ENCODE measurements around the gene EGLN1.
"Not testable (repeated sequence)": the region's sequence is repeated elsewhere in the genome, so short reads cannot be mapped to it uniquely, and the experiment has no call there.

EGLN1 gene

GRCh38 chr1:231355171-231355570, 66.9 kb downstream of the EGLN1 start:
- no peak for TF ChIP-seq CTCF (IDR thresholded peaks at IDR 0.05; ENCODE audit: control insufficient read depth, insufficient read depth, low read depth, low read length, missing control alignments)
- no peak for DNase-seq (ENCODE audit: low read depth)

GRCh38 chr1:231354330-231355020, 67.6 kb downstream of the EGLN1 start:
- no peak overlapping the region for H3K4me3 ChIP-seq (ENCODE audit: control insufficient read depth, low read depth, low read length)
- TF ChIP-seq CTCF (IDR thresholded peaks at IDR 0.05; ENCODE audit: control insufficient read depth, insufficient read depth, low read depth, low read length, missing control alignments): no peak
- DNase-seq (ENCODE audit: low read depth): no peak

More at GRCh38 chr1:231355171-231355570, 66.9 kb downstream of the EGLN1 start:
- H3K4me3 ChIP-seq (ENCODE audit: control insufficient read depth, low read depth, low read length): no peak overlapping the region

- DNase-seq (ENCODE audit: low read depth): no peak
- no peak overlapping the region for H3K4me3 ChIP-seq (ENCODE audit: control insufficient read depth, low read depth, low read length)
- TF ChIP-seq CTCF (IDR thresholded peaks at IDR 0.05; ENCODE audit: control insufficient read depth, insufficient read depth, low read depth, low read length, missing control alignments): no peak
Measured at GRCh38 chr1:231353086-231353485, 69.0 kb downstream of the EGLN1 start.

GRCh38 chr1:231351816-231352215, 70.3 kb downstream of the EGLN1 start:
- no peak overlapping the region for H3K4me3 ChIP-seq (ENCODE audit: control insufficient read depth, low read depth, low read length)
- no peak for DNase-seq (ENCODE audit: low read depth)
- TF ChIP-seq CTCF (IDR thresholded peaks at IDR 0.05; ENCODE audit: control insufficient read depth, insufficient read depth, low read depth, low read length, missing control alignments): no peak

- not testable (repeated sequence) for DNase-seq (ENCODE audit: low read depth); H3K4me3 ChIP-seq (ENCODE audit: control insufficient read depth, low read depth, low read length)
Measured at GRCh38 chr1:231348856-231349255, 73.2 kb downstream of the EGLN1 start.

GRCh38 chr1:231348442-231348841, 73.6 kb downstream of the EGLN1 start:
- DNase-seq (ENCODE audit: low read depth): no peak
- H3K4me3 ChIP-seq (ENCODE audit: control insufficient read depth, low read depth, low read length): no peak overlapping the region
- TF ChIP-seq CTCF (IDR thresholded peaks at IDR 0.05; ENCODE audit: control insufficient read depth, insufficient read depth, low read depth, low read length, missing control alignments): no peak

GRCh38 chr1:231347961-231348360, 74.1 kb downstream of the EGLN1 start:
- no peak for TF ChIP-seq CTCF (IDR thresholded peaks at IDR 0.05; ENCODE audit: control insufficient read depth, insufficient read depth, low read depth, low read length, missing control alignments)
- no peak overlapping the region for H3K4me3 ChIP-seq (ENCODE audit: control insufficient read depth, low read depth, low read length)
- no peak for DNase-seq (ENCODE audit: low read depth)

Data from AG09309 (cell line).